IMR-90 (cell line): ENCODE measurements around the gene PHB1.

Experiments
- FOS ChIP-seq: fragments of 150-350 bp; IDR thresholded peaks from 2 replicates; pipeline ENCODE4 v1.6.1; 2016; ENCODE audit warnings: low read depth, low read length
- MAZ ChIP-seq: IDR thresholded peaks from 2 replicates; pipeline ENCODE4 v1.6.1; 2012; ENCODE audit warnings: low read depth, mild to moderate bottlenecking, low read length, improper control_type of control experiment, moderate library complexity, borderline replicate concordance
- NFE2L2 ChIP-seq: fragments of 150-350 bp; IDR thresholded peaks from 2 replicates; pipeline ENCODE4 v1.6.1; 2016; ENCODE audit warnings: low read depth, mild to moderate bottlenecking, low read length
- POLR2A ChIP-seq: IDR thresholded peaks from 2 replicates; pipeline ENCODE4 v1.6.1; 2012; ENCODE audit warnings: mild to moderate bottlenecking, low read depth, low read length
- RAD21 ChIP-seq: IDR thresholded peaks from 2 replicates; pipeline ENCODE4 v1.6.1; 2012; ENCODE audit warnings: low read length, improper control_type of control experiment
- RCOR1 ChIP-seq: IDR thresholded peaks from 2 replicates; pipeline ENCODE4 v1.6.1; 2012; ENCODE audit warnings: mild to moderate bottlenecking, low read length, improper control_type of control experiment; ENCODE audit not compliant: insufficient replicate concordance
- RFX5 ChIP-seq: IDR thresholded peaks from 2 replicates; pipeline ENCODE4 v1.8.0; 2012; ENCODE audit warnings: low read depth, mild to moderate bottlenecking, low read length, moderate library complexity
- SMC3 ChIP-seq: fragments of 150-350 bp; IDR thresholded peaks from 2 replicates; pipeline ENCODE4 v1.6.1; 2016; ENCODE audit warnings: low read depth, mild to moderate bottlenecking, antibody characterized with exemption, low read length, moderate library complexity
- TF ChIP-seq, protein P1 (sequence below): conservative IDR thresholded peaks from 2 replicates; pipeline ENCODE4 v1.5.1; 2012; ENCODE audit warnings: mild to moderate bottlenecking, low read depth, low read length, improper control_type of control experiment
- TF ChIP-seq, protein P2 (sequence below): fragments of 150-350 bp; IDR thresholded peaks from 2 replicates; pipeline ENCODE4 v1.6.1; 2016; ENCODE audit warnings: low read depth, mild to moderate bottlenecking, low read length, moderate library complexity, borderline replicate concordance

DNA sequence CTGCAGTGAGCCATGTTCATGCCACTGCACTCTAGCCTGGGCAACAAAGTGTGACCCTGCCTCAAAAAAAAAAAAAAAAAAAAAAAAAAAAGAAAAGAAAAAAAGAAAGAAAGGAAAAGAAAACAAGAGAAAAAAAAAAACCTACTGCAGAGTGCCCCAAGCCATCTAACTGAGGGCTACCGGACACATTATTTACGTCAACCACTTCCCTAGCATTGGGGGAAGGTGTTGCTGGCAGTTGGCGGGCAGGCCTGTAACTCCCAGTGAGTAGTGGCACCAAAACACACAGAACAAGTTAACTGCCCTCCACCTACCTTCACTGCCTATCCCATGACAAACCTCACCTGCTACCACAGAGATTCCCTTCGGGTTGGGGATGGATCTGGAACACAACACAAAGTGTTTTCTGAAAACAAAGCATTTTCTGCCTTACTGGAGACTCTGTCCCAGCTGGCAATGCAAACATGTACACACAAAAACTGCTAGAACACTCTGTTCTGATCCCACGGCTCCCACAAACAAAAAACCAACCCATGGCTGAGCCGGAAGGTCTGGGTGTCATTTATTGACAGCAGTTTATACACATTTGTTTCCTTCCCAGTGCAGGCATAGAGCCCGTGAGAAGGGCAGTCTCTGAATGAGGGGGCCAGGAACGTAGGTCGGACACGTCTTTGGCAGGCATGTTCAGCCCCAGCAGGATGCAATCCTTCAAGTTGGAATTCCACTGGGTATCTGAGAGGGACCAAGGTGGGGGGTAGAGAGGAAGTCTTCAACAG is 11.0 kb downstream of the PHB1 start:
- TF ChIP-seq POLR2A (no peak), NFE2L2 (no peak), FOS (no peak), RCOR1 (no peak), SMC3 (no peak), RFX5 (no peak), MAZ (no peak), RAD21 (no peak)
- TF ChIP-seq, protein P1, sequence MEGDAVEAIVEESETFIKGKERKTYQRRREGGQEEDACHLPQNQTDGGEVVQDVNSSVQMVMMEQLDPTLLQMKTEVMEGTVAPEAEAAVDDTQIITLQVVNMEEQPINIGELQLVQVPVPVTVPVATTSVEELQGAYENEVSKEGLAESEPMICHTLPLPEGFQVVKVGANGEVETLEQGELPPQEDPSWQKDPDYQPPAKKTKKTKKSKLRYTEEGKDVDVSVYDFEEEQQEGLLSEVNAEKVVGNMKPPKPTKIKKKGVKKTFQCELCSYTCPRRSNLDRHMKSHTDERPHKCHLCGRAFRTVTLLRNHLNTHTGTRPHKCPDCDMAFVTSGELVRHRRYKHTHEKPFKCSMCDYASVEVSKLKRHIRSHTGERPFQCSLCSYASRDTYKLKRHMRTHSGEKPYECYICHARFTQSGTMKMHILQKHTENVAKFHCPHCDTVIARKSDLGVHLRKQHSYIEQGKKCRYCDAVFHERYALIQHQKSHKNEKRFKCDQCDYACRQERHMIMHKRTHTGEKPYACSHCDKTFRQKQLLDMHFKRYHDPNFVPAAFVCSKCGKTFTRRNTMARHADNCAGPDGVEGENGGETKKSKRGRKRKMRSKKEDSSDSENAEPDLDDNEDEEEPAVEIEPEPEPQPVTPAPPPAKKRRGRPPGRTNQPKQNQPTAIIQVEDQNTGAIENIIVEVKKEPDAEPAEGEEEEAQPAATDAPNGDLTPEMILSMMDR = no peak
- TF ChIP-seq, protein P2, sequence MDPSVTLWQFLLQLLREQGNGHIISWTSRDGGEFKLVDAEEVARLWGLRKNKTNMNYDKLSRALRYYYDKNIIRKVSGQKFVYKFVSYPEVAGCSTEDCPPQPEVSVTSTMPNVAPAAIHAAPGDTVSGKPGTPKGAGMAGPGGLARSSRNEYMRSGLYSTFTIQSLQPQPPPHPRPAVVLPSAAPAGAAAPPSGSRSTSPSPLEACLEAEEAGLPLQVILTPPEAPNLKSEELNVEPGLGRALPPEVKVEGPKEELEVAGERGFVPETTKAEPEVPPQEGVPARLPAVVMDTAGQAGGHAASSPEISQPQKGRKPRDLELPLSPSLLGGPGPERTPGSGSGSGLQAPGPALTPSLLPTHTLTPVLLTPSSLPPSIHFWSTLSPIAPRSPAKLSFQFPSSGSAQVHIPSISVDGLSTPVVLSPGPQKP = no peak
